Articular chondrocyte of knee joint (primary cell): ENCODE measurements around the gene OTOL1. TPM values are rescaled to one million over a fixed set of nuclear protein-coding genes. Genes with fewer than 3 reads are reported as not detected.

Source experiments
- total RNA-seq: library from RNA; depleted of rRNA; stranded (reverse); fragments of >200 nt; gene quantifications from 2 replicates; pipeline ENCODE4 v1.2.3, GENCODE V29; 2012

OTOL1 gene
- total RNA-seq: not detected in 2 replicates

GRCh38 chr3:161496508-161496907, at the start of gene OTOL1:
OTOL1 (plus strand) TSS chr3:161496808; CDS start chr3:161496808, 0 bp downstream.

Other genes with a start within 250 kb of the OTOL1 start
- 0.11 TPM in 1 of 2 replicates, not detected in the other for gene SPTSSB, start 125.3 kb upstream of the OTOL1 start, total RNA-seq